ENCODE measurements around the gene CYP39A1.

- TF ChIP-seq POLR2AphosphoS5 (IDR thresholded peaks at IDR 0.05) (no peak), CTCF (IDR thresholded peaks at IDR 0.05) (no peak)
Measured at GRCh38 chr6:46642928-46643751, 9.5 kb downstream of the CYP39A1 start.

All from stomach (tissue), 4 donors.